ENCODE data around the gene ALG14. TPM values are rescaled to one million over a fixed set of nuclear protein-coding genes. Genes with fewer than 3 reads are reported as not detected.

ALG14 gene
- total and polyA plus RNA-seq, 10 of the 15 experiments (the other 5 are each of a cell fraction or from before 2014, with no cell fraction given), result 2.6 to 19.2 (median 7.5) TPM

GRCh38 chr1:95028954-95029353 is 43.8 kb downstream of the ALG14 start:
- POLR2A ChIA-PET, result no interaction called here
- Histone ChIP-seq H3K27ac (ENCODE audit: control insufficient read depth, insufficient read depth) (no peak overlapping the region), H2AFZ (ENCODE audit: control insufficient read depth, low read depth, low read length) (no peak overlapping the region), H4K20me1 (ENCODE audit: control insufficient read depth, insufficient read depth) (no peaks in the 10 kb centered on the region), H3K36me3 (ENCODE audit: control insufficient read depth in 2 of 2, insufficient read depth in 2 of 2, low read length in 1 of 2) (peaks cover 0 to 4% of the 10 kb centered on the region in 2 experiments; a peak in 1 of 4 replicates), H3K79me2 (ENCODE audit: control insufficient read depth, insufficient read depth, low read length) (no peaks in the 10 kb centered on the region), H3K27me3 (replicated peaks in 1 of 2; ENCODE audit: control insufficient read depth in 2 of 2, insufficient read depth in 2 of 2, low read length in 1 of 2) (no peaks in the 10 kb centered on the region), H3K9ac (ENCODE audit: control insufficient read depth, insufficient read depth, low read length) (no peak overlapping the region), H3K4me3 (no peak overlapping the region), H3K9me3 (replicated peaks; ENCODE audit: control insufficient read depth, insufficient read depth, low read length) (no peaks in the 10 kb centered on the region), H3K4me1 (ENCODE audit: control insufficient read depth, insufficient read depth, low read length) (no peaks in the 10 kb centered on the region), H3K4me2 (ENCODE audit: control insufficient read depth, insufficient read depth) (no peak overlapping the region)
- SMC1A ChIA-PET (ENCODE audit: uncharacterized antibody, unreplicated experiment), result interaction anchor here (1.0 kb wide), 1 partner anchor 13 kb away, joined by 3 read pairs; no protein-coding TSS in a partner anchor
- DNase-seq (ENCODE audit: low read depth, low spot score), result no peak
- RAD21 ChIA-PET (ENCODE audit: unreplicated experiment), result no interaction called here
- in situ Hi-C loops (cut with MboI), result no loop called here
- ATAC-seq, result no peak
- TF ChIP-seq SMAD1 (IDR thresholded peaks at IDR 0.05; ENCODE audit: low read depth, partially characterized antibody), result no peak
- intact Hi-C loops (cut with micrococcal nuclease; ENCODE audit: unreplicated experiment), result no loop called here
- FAIRE-seq, result no peak
- CTCF ChIA-PET, result no interaction called here
- no TSS peak for BruUV-seq (replicated peaks)

GRCh38 chr1:95027046-95027445 is 45.7 kb downstream of the ALG14 start:
- H4K20me1 ChIP-seq (ENCODE audit: control insufficient read depth, insufficient read depth), result no peaks in the 10 kb centered on the region
- FAIRE-seq (no peak), DNase-seq (ENCODE audit: low read depth, low spot score) (no peak), ATAC-seq (no peak)
- no peaks in the 10 kb centered on the region for H3K79me2 ChIP-seq (ENCODE audit: control insufficient read depth, insufficient read depth, low read length)
- ChIA-PET POLR2A (no interaction called here), CTCF (no interaction called here), RAD21 (ENCODE audit: unreplicated experiment) (no interaction called here), SMC1A (ENCODE audit: uncharacterized antibody, unreplicated experiment) (no interaction called here)
- no peak for TF ChIP-seq MYC (IDR thresholded peaks at IDR 0.05; ENCODE audit: insufficient read depth, insufficient read length, insufficient replicate concordance, low read length, severe bottlenecking)
- TF ChIP-seq CREB1 (IDR thresholded peaks at IDR 0.05; ENCODE audit: low read depth), result no peak
- TF ChIP-seq GATAD2B (conservative IDR thresholded peaks at IDR 0.05; ENCODE audit: low read depth), result no peak
- TF ChIP-seq BACH1 (IDR thresholded peaks at IDR 0.05; ENCODE audit: borderline replicate concordance), result no peak
- TF ChIP-seq, protein P1, sequence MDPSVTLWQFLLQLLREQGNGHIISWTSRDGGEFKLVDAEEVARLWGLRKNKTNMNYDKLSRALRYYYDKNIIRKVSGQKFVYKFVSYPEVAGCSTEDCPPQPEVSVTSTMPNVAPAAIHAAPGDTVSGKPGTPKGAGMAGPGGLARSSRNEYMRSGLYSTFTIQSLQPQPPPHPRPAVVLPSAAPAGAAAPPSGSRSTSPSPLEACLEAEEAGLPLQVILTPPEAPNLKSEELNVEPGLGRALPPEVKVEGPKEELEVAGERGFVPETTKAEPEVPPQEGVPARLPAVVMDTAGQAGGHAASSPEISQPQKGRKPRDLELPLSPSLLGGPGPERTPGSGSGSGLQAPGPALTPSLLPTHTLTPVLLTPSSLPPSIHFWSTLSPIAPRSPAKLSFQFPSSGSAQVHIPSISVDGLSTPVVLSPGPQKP (IDR thresholded peaks at IDR 0.05; ENCODE audit: low read depth, low read length), result no peak
- no peak for TF ChIP-seq SIN3A (IDR thresholded peaks at IDR 0.05; ENCODE audit: low read depth, low read length)
- H3K9me3 ChIP-seq (replicated peaks; ENCODE audit: control insufficient read depth, insufficient read depth, low read length), result no peaks in the 10 kb centered on the region
- BruUV-seq (replicated peaks), result no TSS peak
- H3K4me2 ChIP-seq (ENCODE audit: control insufficient read depth, insufficient read depth), result no peak overlapping the region
- H3K27ac ChIP-seq (ENCODE audit: control insufficient read depth, insufficient read depth), result no peak overlapping the region
- peaks cover 0 to 4% of the 10 kb centered on the region in 2 experiments; a peak in 1 of 4 replicates for H3K36me3 ChIP-seq (ENCODE audit: control insufficient read depth in 2 of 2, insufficient read depth in 2 of 2, low read length in 1 of 2)
- no peak overlapping the region for H3K4me3 ChIP-seq
- H2AFZ ChIP-seq (ENCODE audit: control insufficient read depth, low read depth, low read length), result no peak overlapping the region
- WGBS (ENCODE audit: insufficient coverage, insufficient replicate concordance, low lambda C conversion rate, missing lambda C conversion rate), result 97% methylated on average over 4 of the region's 4 CpGs
- intact Hi-C loops (cut with micrococcal nuclease; ENCODE audit: unreplicated experiment) (no loop called here), in situ Hi-C loops (cut with MboI) (no loop called here)
- H3K4me1 ChIP-seq (ENCODE audit: control insufficient read depth, insufficient read depth, low read length), result no peaks in the 10 kb centered on the region
- no peaks in the 10 kb centered on the region for H3K27me3 ChIP-seq (replicated peaks in 1 of 2; ENCODE audit: control insufficient read depth in 2 of 2, insufficient read depth in 2 of 2, low read length in 1 of 2)
- H3K9ac ChIP-seq (ENCODE audit: control insufficient read depth, insufficient read depth, low read length), result no peak overlapping the region
